Chondrocyte (in vitro differentiated cells): ENCODE measurements around the gene RABEP2. TPM values are rescaled to one million over a fixed set of nuclear protein-coding genes. Genes with fewer than 3 reads are reported as not detected.
A peak's percentile ranks its signal among the peaks of the same experiment; 100 is the strongest.

Source experiments
- DNase-seq: peaks from one replicate; pipeline ENCODE4 v3.0.0; 2021; ENCODE audit warnings: mixed read lengths, low spot score
- H3K27ac Mint-ChIP-seq: one replicate; pipeline ENCODE4 v1.8.0; 2021; ENCODE audit warnings: mild to moderate bottlenecking, moderate library complexity, mixed read lengths; ENCODE audit not compliant: unreplicated experiment
- H3K27me3 Mint-ChIP-seq: 2 replicates; pipeline ENCODE4 v1.8.0; 2021; ENCODE audit warnings: low read depth, mixed read lengths
- H3K36me3 Mint-ChIP-seq: 2 replicates; pipeline ENCODE4 v1.8.0; 2021; ENCODE audit warnings: low read depth, mixed read lengths
- H3K4me1 Mint-ChIP-seq: 2 replicates; pipeline ENCODE4 v1.8.0; 2021; ENCODE audit warnings: low read depth, mild to moderate bottlenecking, mixed read lengths
- H3K4me3 Mint-ChIP-seq: one replicate; pipeline ENCODE4 v1.8.0; 2021; ENCODE audit warnings: mild to moderate bottlenecking, moderate library complexity, mixed read lengths; ENCODE audit not compliant: unreplicated experiment
- H3K9me3 Mint-ChIP-seq: 2 replicates; pipeline ENCODE4 v1.8.0; 2021; ENCODE audit warnings: low read depth, mixed read lengths
- total RNA-seq: library from RNA; stranded (reverse); gene quantifications from 3 replicates; pipeline ENCODE4 v1.2.1, GENCODE V29; 2021
- TF ChIP-seq, protein P1 (sequence below): fragments of 200-600 bp; sonication (generic); IDR thresholded peaks from 2 replicates; pipeline ENCODE4 v1.5.0; 2021; ENCODE audit warnings: antibody characterized with exemption, mild to moderate bottlenecking, moderate library complexity

The RABEP2 gene
- total RNA-seq, 1 donor from 2014 or later = 24.6 TPM

DNA sequence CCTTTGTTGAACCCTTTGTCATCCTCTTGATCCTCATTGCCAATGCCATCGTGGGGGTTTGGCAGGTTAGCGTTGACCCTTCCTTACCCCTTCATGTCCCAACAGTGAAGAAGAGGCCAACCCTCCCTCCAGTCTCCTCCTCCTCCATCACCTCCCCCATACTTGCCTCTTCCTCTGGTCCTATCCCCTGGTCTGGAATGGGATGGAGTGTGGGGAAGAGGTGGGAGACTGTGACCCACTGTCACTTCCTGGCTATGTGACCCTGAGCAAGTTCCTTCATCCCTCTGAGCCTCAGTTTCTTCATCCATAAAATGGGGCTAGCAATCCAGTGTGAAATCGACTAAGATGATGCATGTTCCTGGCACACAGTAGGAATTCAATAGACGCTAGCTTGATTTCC is 44.1 kb downstream of the RABEP2 start:
- Mint-ChIP-seq H3K9me3 (no peaks in the 10 kb centered on the region), H3K4me3 (peak overlapping the region; percentile 40), H3K27ac (no peak overlapping the region), H3K27me3 (no peaks in the 10 kb centered on the region), H3K36me3 (no peaks in the 10 kb centered on the region), H3K4me1 (peaks cover 6% of the 10 kb centered on the region)
- no peak for DNase-seq
- TF ChIP-seq, protein P1, sequence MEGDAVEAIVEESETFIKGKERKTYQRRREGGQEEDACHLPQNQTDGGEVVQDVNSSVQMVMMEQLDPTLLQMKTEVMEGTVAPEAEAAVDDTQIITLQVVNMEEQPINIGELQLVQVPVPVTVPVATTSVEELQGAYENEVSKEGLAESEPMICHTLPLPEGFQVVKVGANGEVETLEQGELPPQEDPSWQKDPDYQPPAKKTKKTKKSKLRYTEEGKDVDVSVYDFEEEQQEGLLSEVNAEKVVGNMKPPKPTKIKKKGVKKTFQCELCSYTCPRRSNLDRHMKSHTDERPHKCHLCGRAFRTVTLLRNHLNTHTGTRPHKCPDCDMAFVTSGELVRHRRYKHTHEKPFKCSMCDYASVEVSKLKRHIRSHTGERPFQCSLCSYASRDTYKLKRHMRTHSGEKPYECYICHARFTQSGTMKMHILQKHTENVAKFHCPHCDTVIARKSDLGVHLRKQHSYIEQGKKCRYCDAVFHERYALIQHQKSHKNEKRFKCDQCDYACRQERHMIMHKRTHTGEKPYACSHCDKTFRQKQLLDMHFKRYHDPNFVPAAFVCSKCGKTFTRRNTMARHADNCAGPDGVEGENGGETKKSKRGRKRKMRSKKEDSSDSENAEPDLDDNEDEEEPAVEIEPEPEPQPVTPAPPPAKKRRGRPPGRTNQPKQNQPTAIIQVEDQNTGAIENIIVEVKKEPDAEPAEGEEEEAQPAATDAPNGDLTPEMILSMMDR = no peak

DNA sequence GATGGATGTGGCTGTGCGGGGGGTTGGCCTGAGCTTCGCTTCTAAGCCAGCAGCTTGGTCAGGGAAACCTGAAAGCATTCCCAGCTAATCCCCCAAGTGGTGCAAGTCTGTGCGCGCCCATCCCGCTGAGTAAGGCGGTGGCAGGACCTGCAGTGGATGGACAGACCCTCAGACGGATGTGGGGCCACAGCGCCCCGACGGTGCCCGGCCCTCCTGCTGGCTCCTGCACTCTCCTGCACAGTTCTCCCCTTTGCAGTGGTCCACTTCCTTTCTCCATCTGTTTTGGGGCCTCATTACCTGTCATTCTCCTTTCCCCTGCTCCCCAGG is 44.5 kb downstream of the RABEP2 start:
- Mint-ChIP-seq H3K4me1 (peaks cover 6% of the 10 kb centered on the region), H3K27ac (no peak overlapping the region), H3K27me3 (no peaks in the 10 kb centered on the region), H3K4me3 (peak overlapping the region; percentile 40), H3K9me3 (no peaks in the 10 kb centered on the region), H3K36me3 (no peaks in the 10 kb centered on the region)
- no peak for DNase-seq
- TF ChIP-seq, protein P1 = no peak

DNA sequence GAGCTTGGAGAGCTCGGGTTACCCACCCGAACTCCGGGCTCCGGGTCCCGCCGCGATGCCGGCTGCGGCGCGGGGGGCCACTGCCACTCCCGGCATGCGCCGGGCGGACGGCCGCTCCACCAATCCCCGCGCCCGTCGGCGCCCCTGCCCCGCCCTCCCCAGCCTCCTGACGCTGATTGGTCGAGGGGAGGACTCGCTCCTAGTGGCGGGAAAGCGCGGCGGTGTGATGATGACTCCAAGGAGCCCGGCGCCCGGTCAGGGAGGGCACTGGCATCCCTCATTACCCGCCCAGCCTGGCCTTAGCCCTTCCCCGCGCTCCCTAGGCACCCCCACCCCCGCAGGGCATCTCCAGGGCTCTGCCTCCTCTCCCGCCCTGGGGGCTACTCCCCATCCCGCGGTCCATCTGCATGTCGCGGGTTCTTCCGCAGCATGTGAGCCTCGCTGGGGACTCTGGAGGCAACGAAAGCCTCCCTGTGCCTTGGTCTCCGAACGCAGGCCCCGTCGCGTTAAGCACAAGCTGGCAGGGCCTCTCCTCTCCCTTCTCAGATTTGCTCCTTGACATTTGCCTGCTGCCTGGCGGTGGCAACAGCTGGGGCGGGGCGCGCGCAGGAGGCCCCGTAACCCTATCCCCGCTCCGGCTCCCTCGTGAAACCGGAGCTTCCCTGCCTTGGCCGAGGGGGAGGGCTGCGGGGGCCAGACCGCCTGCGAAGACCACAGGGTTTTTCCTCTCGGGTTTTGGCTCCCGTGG is 45.0 kb downstream of the RABEP2 start:
- TF ChIP-seq, protein P1 = no peak
- Mint-ChIP-seq H3K9me3 (no peaks in the 10 kb centered on the region), H3K27me3 (no peaks in the 10 kb centered on the region), H3K27ac (no peak overlapping the region), H3K36me3 (no peaks in the 10 kb centered on the region), H3K4me1 (peaks cover 6% of the 10 kb centered on the region), H3K4me3 (peak overlapping the region; percentile 82)
- peak; percentile 94 for DNase-seq

DNA sequence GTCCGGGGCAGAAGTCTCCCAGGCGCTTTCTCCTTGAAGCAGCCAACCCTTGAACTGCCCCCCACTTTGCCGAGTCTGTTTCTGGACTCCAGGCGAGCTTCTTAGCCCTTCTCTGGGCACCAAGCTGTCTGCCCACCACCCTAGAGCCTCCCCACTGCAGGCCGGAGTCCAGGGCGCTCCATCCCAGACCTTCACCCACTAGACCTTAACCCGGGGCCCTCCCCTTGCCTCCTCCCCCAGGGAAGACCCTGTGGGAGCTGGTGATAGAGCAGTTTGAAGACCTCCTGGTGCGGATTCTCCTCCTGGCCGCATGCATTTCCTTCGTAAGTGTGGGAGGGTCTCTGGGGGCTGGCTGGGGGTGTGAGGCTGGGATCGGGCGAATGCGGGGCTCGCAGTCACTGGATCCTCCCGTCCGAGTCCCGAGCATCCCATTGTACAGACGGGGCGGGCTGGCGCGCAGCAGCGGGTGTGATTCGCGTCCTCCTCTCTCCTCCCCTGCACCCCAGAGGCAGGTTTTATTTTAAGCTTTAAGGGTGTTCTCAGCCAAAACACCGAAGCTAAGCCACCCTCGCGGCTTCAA is 45.7 kb downstream of the RABEP2 start:
- Mint-ChIP-seq H3K4me1 (peaks cover 6% of the 10 kb centered on the region), H3K4me3 (peak overlapping the region; percentile 82), H3K36me3 (no peaks in the 10 kb centered on the region), H3K9me3 (no peaks in the 10 kb centered on the region), H3K27me3 (no peaks in the 10 kb centered on the region), H3K27ac (peak overlapping the region; percentile 51)
- no peak for DNase-seq
- TF ChIP-seq, protein P1 = no peak

DNA sequence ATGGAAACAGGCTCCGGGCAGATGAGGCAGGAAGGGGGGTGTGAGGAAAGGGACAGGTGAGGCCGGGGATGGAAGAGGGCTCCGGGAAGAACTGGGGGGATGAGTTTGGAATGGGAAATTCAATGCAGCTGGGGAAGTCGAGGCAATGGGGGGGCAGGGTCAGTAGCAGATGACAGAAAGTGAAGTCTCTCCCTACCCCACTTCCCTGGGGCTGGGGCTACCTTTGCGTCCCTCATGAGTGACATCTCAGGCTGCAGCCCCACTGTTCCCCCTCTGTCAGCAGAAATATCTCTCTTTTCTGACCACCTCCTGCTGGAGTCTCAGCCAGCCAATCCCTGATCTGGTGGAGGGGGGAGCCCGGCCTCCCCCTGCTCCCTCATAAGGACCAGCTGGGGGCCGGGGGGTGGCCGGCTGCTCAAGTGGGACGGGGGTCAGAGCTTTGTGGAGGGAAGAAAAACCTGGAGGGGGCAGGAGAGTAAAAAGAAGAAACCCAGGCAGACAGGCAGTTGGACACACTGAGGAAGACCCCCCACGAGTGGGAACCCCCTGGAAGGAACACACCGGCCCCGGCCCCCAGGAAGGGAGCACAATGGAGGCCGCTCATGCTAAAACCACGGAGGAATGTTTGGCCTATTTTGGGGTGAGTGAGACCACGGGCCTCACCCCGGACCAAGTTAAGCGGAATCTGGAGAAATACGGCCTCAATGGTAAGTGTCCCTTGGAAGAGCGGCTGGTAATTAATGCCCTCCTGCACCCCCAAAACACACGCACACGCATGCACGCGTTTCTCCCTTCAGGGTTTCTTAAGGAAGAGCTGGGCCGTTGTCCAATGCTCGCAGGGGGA is 46.7 kb downstream of the RABEP2 start, which contains the start of gene ATP2A1:
Gene ATP2A1, plus strand, starts transcription at position 406 of the 844 bp plus-strand sequence. Its CDS starts 184 bp downstream, at position 590.
- H3K4me3 Mint-ChIP-seq = peak within 1 kb of the TSS; percentile 82
- H3K36me3 Mint-ChIP-seq = peaks cover 3% of the 10 kb centered on the region
- H3K4me1 Mint-ChIP-seq = peaks cover 6% of the 10 kb centered on the region
- no peaks in the 10 kb centered on the region for H3K27me3 Mint-ChIP-seq
- TF ChIP-seq, protein P1 = no peak
- no peak within 1 kb of the TSS for H3K27ac Mint-ChIP-seq
- DNase-seq = no peak
- H3K9me3 Mint-ChIP-seq = no peaks in the 10 kb centered on the region
